ENCODE results near the gene HGFAC.

DNA sequence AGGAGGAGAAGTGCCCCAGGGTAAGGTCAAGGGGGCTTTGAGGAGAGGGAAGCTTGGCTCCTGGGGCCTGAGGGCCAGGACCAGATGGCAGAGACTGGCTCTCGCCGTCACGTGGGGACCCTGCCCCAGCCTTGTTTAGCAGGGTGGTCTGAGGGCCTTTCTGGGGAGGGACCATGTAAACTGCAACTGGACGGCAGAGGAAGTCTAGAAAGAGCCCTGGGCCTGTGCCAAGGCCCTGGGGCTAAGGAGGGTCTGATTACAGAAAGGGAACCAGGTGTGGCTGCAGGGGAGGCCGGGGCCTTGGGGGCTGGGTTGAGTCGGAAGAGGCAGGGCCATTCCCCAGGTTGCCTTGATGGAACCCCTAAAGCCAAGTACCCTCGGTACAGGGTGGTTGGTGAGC is 1.8 kb upstream of the HGFAC start:
- TF ChIP-seq CTCF (IDR thresholded peaks at IDR 0.05): no peak
- TF ChIP-seq POLR2A (IDR thresholded peaks at IDR 0.05; ENCODE audit: low read depth): no peak
- TF ChIP-seq POLR2AphosphoS5 (IDR thresholded peaks at IDR 0.05): no peak
